Neuronal stem cell (in vitro differentiated cells): ENCODE measurements around the gene PCLO.
"Not testable (repeated sequence)": the region's sequence is repeated elsewhere in the genome, so short reads cannot be mapped to it uniquely, and the experiment has no call there.

ENCODE experiments used
- DNase-seq: peaks from one replicate; pipeline ENCODE4 v3.0.0-alpha.2; 2013; ENCODE audit warnings: low spot score
- H2AFZ ChIP-seq: one replicate; pipeline ENCODE4 v1.6.1; 2013; ENCODE audit warnings: mild to moderate bottlenecking, low read length, inconsistent platforms
- H2AK5ac ChIP-seq: 2 replicates; pipeline ENCODE4 v1.6.1; 2013; ENCODE audit warnings: low read depth, mild to moderate bottlenecking, inconsistent platforms, low read length, moderate library complexity, mixed read lengths
- H2BK120ac ChIP-seq: 2 replicates; pipeline ENCODE4 v1.6.1; 2013; ENCODE audit warnings: low read depth, mild to moderate bottlenecking, inconsistent platforms, low read length, moderate library complexity, mixed read lengths
- H2BK12ac ChIP-seq: one replicate; pipeline ENCODE4 v1.6.1; 2013; ENCODE audit warnings: low read length, inconsistent platforms
- H2BK15ac ChIP-seq: 2 replicates; pipeline ENCODE4 v1.6.1; 2013; ENCODE audit warnings: mild to moderate bottlenecking, low read length, inconsistent platforms, mixed read lengths
- H2BK5ac ChIP-seq: one replicate; pipeline ENCODE4 v1.6.1; 2013; ENCODE audit warnings: inconsistent platforms, mild to moderate bottlenecking, low read length, moderate library complexity
- H3K14ac ChIP-seq: one replicate; pipeline ENCODE4 v1.6.1; 2013; ENCODE audit warnings: low read length, inconsistent platforms
- H3K18ac ChIP-seq: 2 replicates; pipeline ENCODE4 v1.6.1; 2013; ENCODE audit warnings: low read length, inconsistent platforms
- H3K23ac ChIP-seq: 2 replicates; pipeline ENCODE4 v1.6.1; 2013; ENCODE audit warnings: low read depth, mild to moderate bottlenecking, mixed read lengths, low read length, inconsistent platforms; ENCODE audit not compliant: poor library complexity
- H3K27ac ChIP-seq: replicated peaks from 3 replicates; pipeline ENCODE4 v1.5.1; 2013; ENCODE audit warnings: low read length, inconsistent platforms
- H3K27me3 ChIP-seq, 3 experiments: 2 replicates each; pipeline ENCODE4 v1.6.1; 2013; ENCODE audit warnings: low read length in 3 of 3, mild to moderate bottlenecking in 2 of 3, inconsistent platforms in 1 of 3, low read depth in 1 of 3, mixed read lengths in 1 of 3, moderate library complexity in 1 of 3; ENCODE audit not compliant: control insufficient read depth in 3 of 3, insufficient read depth in 3 of 3
- H3K36me3 ChIP-seq, 2 donors: replicated peaks in 1 of 2; 2 replicates each; pipeline ENCODE4 v1.6.1; 2013; ENCODE audit warnings: low read length in 2 of 2; ENCODE audit not compliant: control insufficient read depth in 2 of 2, insufficient read depth in 2 of 2
- H3K4ac ChIP-seq: 2 replicates; pipeline ENCODE4 v1.6.1; 2013; ENCODE audit warnings: inconsistent platforms, mild to moderate bottlenecking, low read length, moderate library complexity
- H3K4me1 ChIP-seq, 2 donors: 1 replicate in 1 of 2; 2 replicates in 1 of 2; pipeline ENCODE4 v1.6.1; 2013; ENCODE audit warnings: low read length in 2 of 2, low read depth in 1 of 2; ENCODE audit not compliant: control insufficient read depth in 2 of 2, insufficient read depth in 1 of 2
- H3K4me2 ChIP-seq: one replicate; pipeline ENCODE4 v1.6.1; 2013; ENCODE audit warnings: mild to moderate bottlenecking, low read length, inconsistent platforms; ENCODE audit not compliant: insufficient read depth, poor library complexity, severe bottlenecking
- H3K4me3 ChIP-seq, 2 donors: 2 replicates each; pipeline ENCODE4 v1.5.1; 2013; ENCODE audit warnings: low read length in 2 of 2, mild to moderate bottlenecking in 2 of 2, inconsistent platforms in 1 of 2, moderate library complexity in 1 of 2
- H3K79me1 ChIP-seq: one replicate; pipeline ENCODE4 v1.6.1; 2013; ENCODE audit warnings: low read depth, mild to moderate bottlenecking, inconsistent platforms, low read length, moderate library complexity
- H3K9ac ChIP-seq: one replicate; pipeline ENCODE4 v1.6.1; 2013; ENCODE audit warnings: mild to moderate bottlenecking, low read depth, low read length, inconsistent platforms; ENCODE audit not compliant: poor library complexity
- H3K9me3 ChIP-seq, 2 donors: replicated peaks in 1 of 2; 2 replicates each; pipeline versions ENCODE3 to v1.6.1; 2013; ENCODE audit warnings: low read length in 2 of 2, mild to moderate bottlenecking in 2 of 2, inconsistent platforms in 1 of 2, low read depth in 1 of 2, mixed read lengths in 1 of 2, moderate library complexity in 1 of 2; ENCODE audit not compliant: control insufficient read depth in 2 of 2, insufficient read depth in 1 of 2
- H4K8ac ChIP-seq: one replicate; pipeline ENCODE4 v1.6.1; 2013; ENCODE audit warnings: low read depth, mild to moderate bottlenecking, inconsistent platforms, low read length, moderate library complexity
- H4K91ac ChIP-seq: one replicate; pipeline ENCODE4 v1.6.1; 2013; ENCODE audit warnings: low read length, low read depth, mild to moderate bottlenecking, inconsistent platforms; ENCODE audit not compliant: poor library complexity
- WGBS, 2 donors: extraction: QIAGEN DNeasy Blood & Tissue Kit; methylation state at CpG; one replicate each; pipeline ENCODE4 v1.1.7; 2013; ENCODE audit warnings: missing lambda C conversion rate in 2 of 2, mixed read lengths in 1 of 2; ENCODE audit not compliant: insufficient read length in 2 of 2, insufficient replicate concordance in 1 of 2; ENCODE audit errors: extremely low coverage in 2 of 2; 5-methylcytosine and 5-hydroxymethylcytosine counted together

Gene PCLO

GRCh38 chr7:82714883-82715282 is 447.8 kb downstream of the PCLO start:
- H3K14ac ChIP-seq = no peak overlapping the region
- H3K23ac ChIP-seq = no peak overlapping the region
- H3K79me1 ChIP-seq = no peaks in the 10 kb centered on the region
- no CpG with 5 or more reads among the region's 2 CpGs for WGBS, 2 donors
- H3K27ac ChIP-seq = no peak overlapping the region
- H2AK5ac ChIP-seq = no peak overlapping the region
- H3K4me1 ChIP-seq = no peaks in the 10 kb centered on the region
- H4K91ac ChIP-seq = no peak overlapping the region
- H3K9me3 ChIP-seq = no peaks in the 10 kb centered on the region
- no peak overlapping the region for H3K4me2 ChIP-seq
- H2AFZ ChIP-seq = no peak overlapping the region
- no peak overlapping the region for H2BK120ac ChIP-seq
- H3K9ac ChIP-seq = no peak overlapping the region
- no peaks in the 10 kb centered on the region for H3K27me3 ChIP-seq
- no peak overlapping the region for H3K4me3 ChIP-seq
- no peak overlapping the region for H3K4ac ChIP-seq
- H2BK15ac ChIP-seq = no peak overlapping the region
- H2BK12ac ChIP-seq = no peak overlapping the region
- H4K8ac ChIP-seq = no peak overlapping the region
- no peak overlapping the region for H2BK5ac ChIP-seq
- H3K18ac ChIP-seq = no peak overlapping the region
- no peak for DNase-seq
- no peaks in the 10 kb centered on the region for H3K36me3 ChIP-seq

GRCh38 chr7:82713506-82713905 is 449.2 kb downstream of the PCLO start:
- H3K4me2 ChIP-seq = no peak overlapping the region
- no peak overlapping the region for H3K4ac ChIP-seq
- H3K27ac ChIP-seq = no peak overlapping the region
- H2AFZ ChIP-seq = no peak overlapping the region
- no peak overlapping the region for H2BK12ac ChIP-seq
- H2BK5ac ChIP-seq = no peak overlapping the region
- H3K27me3 ChIP-seq = no peaks in the 10 kb centered on the region
- no peaks in the 10 kb centered on the region for H3K36me3 ChIP-seq
- H2AK5ac ChIP-seq = no peak overlapping the region
- H3K23ac ChIP-seq = no peak overlapping the region
- H3K4me1 ChIP-seq = no peaks in the 10 kb centered on the region
- H4K91ac ChIP-seq = no peak overlapping the region
- no peak overlapping the region for H3K14ac ChIP-seq
- no peak overlapping the region for H3K9ac ChIP-seq
- DNase-seq = no peak
- no peak overlapping the region for H3K18ac ChIP-seq
- H2BK15ac ChIP-seq = no peak overlapping the region
- no peaks in the 10 kb centered on the region for H3K79me1 ChIP-seq
- no peak overlapping the region for H2BK120ac ChIP-seq
- WGBS, 2 donors = no CpG with 5 or more reads among the region's 2 CpGs
- H3K4me3 ChIP-seq = no peak overlapping the region
- H3K9me3 ChIP-seq = no peaks in the 10 kb centered on the region
- H4K8ac ChIP-seq = no peak overlapping the region

DNA sequence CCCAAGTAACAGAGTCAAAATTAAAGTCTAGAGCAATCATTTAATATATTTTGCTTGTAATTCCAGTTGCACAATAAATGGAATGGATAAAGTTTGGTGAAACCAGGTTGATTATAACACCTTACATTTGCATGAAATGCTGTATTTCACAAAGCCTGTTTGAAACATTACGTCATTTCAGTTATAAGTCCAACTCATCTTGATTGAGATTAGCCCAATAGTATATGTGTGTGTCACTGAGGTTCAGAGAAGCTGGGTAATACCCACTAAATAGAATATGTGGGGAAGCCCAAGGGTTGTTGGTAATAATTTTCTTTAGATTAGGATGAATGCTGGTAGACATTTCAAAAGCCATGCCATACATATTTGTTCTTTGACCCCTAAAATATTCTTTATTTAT is 456.3 kb downstream of the PCLO start:
- H3K4me2 ChIP-seq, H2BK15ac ChIP-seq, DNase-seq, H3K14ac ChIP-seq, H3K18ac ChIP-seq, H3K4me3 ChIP-seq, H2BK120ac ChIP-seq, H3K36me3 ChIP-seq, H3K27ac ChIP-seq, H3K4me1 ChIP-seq, H3K79me1 ChIP-seq, H3K9me3 ChIP-seq, H3K9ac ChIP-seq, H2AK5ac ChIP-seq, H3K4ac ChIP-seq, H3K27me3 ChIP-seq, H3K23ac ChIP-seq, H4K91ac ChIP-seq, H2AFZ ChIP-seq, H2BK5ac ChIP-seq, H4K8ac ChIP-seq, H2BK12ac ChIP-seq: not testable (repeated sequence)
- WGBS, 2 donors = no CpG with 5 or more reads among the region's 1 CpG

- H2AFZ ChIP-seq = no peak overlapping the region
- no peak overlapping the region for H2BK5ac ChIP-seq
- H2BK12ac ChIP-seq = no peak overlapping the region
- no peak overlapping the region for H3K23ac ChIP-seq
- H3K18ac ChIP-seq = no peak overlapping the region
- H3K36me3 ChIP-seq = no peaks in the 10 kb centered on the region
- H3K79me1 ChIP-seq = no peaks in the 10 kb centered on the region
- no peak overlapping the region for H3K9ac ChIP-seq
- H2AK5ac ChIP-seq = no peak overlapping the region
- no peaks in the 10 kb centered on the region for H3K27me3 ChIP-seq
- no peak overlapping the region for H3K4ac ChIP-seq
- no peak overlapping the region for H2BK15ac ChIP-seq
- no peak for DNase-seq
- H3K9me3 ChIP-seq = no peaks in the 10 kb centered on the region
- H4K91ac ChIP-seq = no peak overlapping the region
- H3K27ac ChIP-seq = no peak overlapping the region
- H3K4me2 ChIP-seq = no peak overlapping the region
- H3K4me1 ChIP-seq = peaks cover 0 to 2% of the 10 kb centered on the region in 2 donors
- no peak overlapping the region for H2BK120ac ChIP-seq
- no CpG with 5 or more reads among the region's 2 CpGs for WGBS, 2 donors
- no peak overlapping the region for H3K4me3 ChIP-seq
- H4K8ac ChIP-seq = no peak overlapping the region
- no peak overlapping the region for H3K14ac ChIP-seq
Measured at GRCh38 chr7:82705517-82706260, 457.0 kb downstream of the PCLO start.
